Stimulated activated CD8-positive, alpha-beta memory T cell treated with anti-CD3 and anti-CD28 coated beads, Interleukin-15, amount 100 ng/mL, for 24 hours (primary cell): ENCODE results near the gene TMEM260.
A peak's percentile ranks its signal among the peaks of the same experiment; 100 is the strongest.

ENCODE experiments used
- DNase-seq: peaks from one replicate; pipeline ENCODE4 v3.0.0-alpha.2; 2020; ENCODE audit warnings: low read depth

Gene TMEM260

GRCh38 chr14:56579345-56580220, at the start of gene TMEM260:
Gene TMEM260, plus strand, starts transcription at chr14:56579798. Its CDS starts 117 bp downstream, at chr14:56579915.
- DNase-seq: peak; percentile 76

- no peak for DNase-seq
Observed at GRCh38 chr14:56532546-56532945, 47.1 kb upstream of the TMEM260 start.

- DNase-seq: no peak
Observed at GRCh38 chr14:56534656-56535055, 44.9 kb upstream of the TMEM260 start.

- DNase-seq: no peak
Observed at GRCh38 chr14:56539862-56540261, 39.7 kb upstream of the TMEM260 start.

GRCh38 chr14:56543436-56543835, 36.2 kb upstream of the TMEM260 start:
- no peak for DNase-seq

GRCh38 chr14:56549721-56550120, 29.9 kb upstream of the TMEM260 start:
- DNase-seq: no peak

GRCh38 chr14:56552615-56553014, 27.0 kb upstream of the TMEM260 start:
- DNase-seq: no peak

GRCh38 chr14:56554301-56554700, 25.3 kb upstream of the TMEM260 start:
- no peak for DNase-seq

GRCh38 chr14:56555921-56556570, 23.6 kb upstream of the TMEM260 start:
- no peak for DNase-seq

- no peak for DNase-seq
Observed at GRCh38 chr14:56559182-56559581, 20.4 kb upstream of the TMEM260 start.

- DNase-seq: no peak
Observed at GRCh38 chr14:56561606-56562005, 18.0 kb upstream of the TMEM260 start.

GRCh38 chr14:56562883-56563282, 16.7 kb upstream of the TMEM260 start:
- DNase-seq: no peak

- no peak for DNase-seq
Observed at GRCh38 chr14:56569174-56569573, 10.4 kb upstream of the TMEM260 start.

GRCh38 chr14:56570295-56570694, 9.3 kb upstream of the TMEM260 start:
- no peak for DNase-seq

GRCh38 chr14:56580221-56580711, 668 bp downstream of the TMEM260 start:
- no peak for DNase-seq

- no peak for DNase-seq
Observed at GRCh38 chr14:56581041-56581727, 1.6 kb downstream of the TMEM260 start.

- no peak for DNase-seq
Observed at GRCh38 chr14:56585461-56586084, 6.0 kb downstream of the TMEM260 start.

GRCh38 chr14:56587701-56588100, 8.1 kb downstream of the TMEM260 start:
- DNase-seq: no peak

- DNase-seq: no peak
Observed at GRCh38 chr14:56590535-56590960, 10.9 kb downstream of the TMEM260 start.

GRCh38 chr14:56592746-56593544, 13.3 kb downstream of the TMEM260 start:
- no peak for DNase-seq

- DNase-seq: no peak
Observed at GRCh38 chr14:56594428-56594827, 14.8 kb downstream of the TMEM260 start.
